HepG2 (cell line): Measurements from ENCODE around the gene ZNF19. TPM values are rescaled to one million over a fixed set of nuclear protein-coding genes. Genes with fewer than 3 reads are reported as not detected.

Source experiments
- ATAC-seq: fragments of 200-7000 bp; cut with Tn5 transposase; 3 replicates; pipeline ENCODE4 v1.9.1; 2020; ENCODE audit warnings: mild to moderate bottlenecking, moderate library complexity
- BruUV-seq: library from RNA; stranded (reverse); fragments of 400-500 nt; replicated peaks from 2 replicates; lab custom pipeline; 2021; lab: Mats Ljungman, UMichigan
- CTCF ChIA-PET: fragments of 300-600 bp; formaldehyde crosslinking; extraction: SDS; loops from one replicate; lab custom pipeline; 2021; ENCODE audit warnings: low total read pairs, inconsistent platforms, low intra/inter-chr PET ratio; lab: Yijun Ruan, JAX
- POLR2A ChIA-PET: fragments of 350-600 bp; sonication (Branson Sonifier 250); formaldehyde crosslinking; loops from one replicate; lab custom pipeline; 2020; ENCODE audit warnings: antibody characterized with exemption, inconsistent platforms; lab: Yijun Ruan, JAX
- DNase-seq: peaks from one replicate; pipeline ENCODE4 v3.0.0-alpha.2; 2015; ENCODE audit warnings: low spot score
- FAIRE-seq: peaks from 3 replicates; lab custom pipeline; 2011; peaks lifted over from hg19 to GRCh38; lab: Jason Lieb, UNC
- H2AFZ ChIP-seq: one replicate; pipeline ENCODE4 v1.6.1; 2011; ENCODE audit warnings: low read length, inconsistent platforms
- H3K27ac ChIP-seq: fragments of 300-600 bp; 3 replicates; pipeline ENCODE4 v1.8.0; 2011; ENCODE audit warnings: mixed run types, mild to moderate bottlenecking, mixed read lengths, low read length, inconsistent platforms; ENCODE audit not compliant: insufficient read depth; ENCODE audit errors: extremely low read length
- H3K27me3 ChIP-seq, 2 experiments: fragments of 200-600 bp in 1 of 2; 2 replicates in 1 of 2; 3 replicates in 1 of 2; pipeline versions ENCODE4 v1.6.0 to v1.8.0; 2011; ENCODE audit warnings: low read length in 2 of 2, mild to moderate bottlenecking in 2 of 2, moderate library complexity in 2 of 2, inconsistent platforms in 1 of 2; ENCODE audit not compliant: insufficient read depth in 2 of 2, control insufficient read depth in 1 of 2
- H3K36me3 ChIP-seq, 2 experiments: fragments of 200-600 bp in 1 of 2; replicated peaks in 1 of 2; 2 replicates in 1 of 2; 3 replicates in 1 of 2; pipeline versions ENCODE4 v1.5.1 to v1.8.0; 2011; ENCODE audit warnings: low read length in 2 of 2, inconsistent platforms in 1 of 2; ENCODE audit not compliant: insufficient read depth in 2 of 2, control insufficient read depth in 1 of 2
- H3K4me1 ChIP-seq: 2 replicates; pipeline ENCODE4 v1.5.1; 2012; ENCODE audit warnings: low read length, inconsistent platforms; ENCODE audit not compliant: insufficient read depth
- H3K4me2 ChIP-seq: 2 replicates; pipeline ENCODE4 v1.6.0; 2011; ENCODE audit warnings: low read depth, low read length, inconsistent platforms
- H3K4me3 ChIP-seq, 3 experiments: fragments of 200-600 bp in 1 of 3; sonication (generic), shearing (Covaris generic) in 1 of 3; replicated peaks in 1 of 3; 2 replicates each; pipeline ENCODE4 v1.5.1; 2011 to 2016; ENCODE audit warnings: low read length in 3 of 3, inconsistent platforms in 2 of 3, low read depth in 2 of 3, mild to moderate bottlenecking in 2 of 3, control low read depth in 1 of 3, mixed read lengths in 1 of 3; ENCODE audit not compliant: insufficient read depth in 1 of 3
- H3K79me2 ChIP-seq: one replicate; pipeline ENCODE4 v1.6.1; 2011; ENCODE audit warnings: low read length, inconsistent platforms; ENCODE audit not compliant: insufficient read depth
- H3K9ac ChIP-seq: 2 replicates; pipeline ENCODE4 v1.6.0; 2011; ENCODE audit warnings: mild to moderate bottlenecking, low read depth, low read length, inconsistent platforms; ENCODE audit not compliant: insufficient read depth
- H3K9me3 ChIP-seq: 2 replicates; pipeline ENCODE4 v1.5.1; 2012; ENCODE audit warnings: mild to moderate bottlenecking, low read length
- H4K20me1 ChIP-seq: 2 replicates; pipeline ENCODE4 v1.6.0; 2011; ENCODE audit warnings: inconsistent platforms, mild to moderate bottlenecking, low read length, moderate library complexity; ENCODE audit not compliant: insufficient read depth
- ARNT2 ChIP-seq: sonication (generic); formaldehyde crosslinking; IDR thresholded peaks from 2 replicates; pipeline ENCODE4 v1.8.0; 2022; ENCODE audit warnings: mild to moderate bottlenecking, low read depth, missing genetic modification reagents, moderate library complexity
- ATF6 ChIP-seq: sonication (generic); formaldehyde crosslinking; conservative IDR thresholded peaks from 2 replicates; pipeline ENCODE4 v1.4.0; 2020; ENCODE audit warnings: missing genetic modification reagents
- BRD4 ChIP-seq: sonication (generic); formaldehyde crosslinking; IDR thresholded peaks from 2 replicates; pipeline ENCODE4 v1.4.0; 2020; ENCODE audit warnings: missing genetic modification reagents
- EEA1 ChIP-seq: sonication (generic); formaldehyde crosslinking; IDR thresholded peaks from 2 replicates; pipeline ENCODE4 v1.5.1; 2020; ENCODE audit warnings: mild to moderate bottlenecking, missing genetic modification reagents, borderline replicate concordance
- PRMT3 ChIP-seq: sonication (generic); formaldehyde crosslinking; IDR thresholded peaks from 2 replicates; pipeline ENCODE4 v1.8.1; 2022; ENCODE audit warnings: low read depth, mild to moderate bottlenecking, moderate library complexity, missing genetic modification reagents, borderline replicate concordance
- RBM22 ChIP-seq: fragments of 200-400 bp; formaldehyde crosslinking; optimal IDR thresholded peaks from 2 replicates; pipeline ENCODE3; 2017; ENCODE audit warnings: mild to moderate bottlenecking, low read length, moderate library complexity
- ZBTB20 ChIP-seq: sonication (generic); formaldehyde crosslinking; IDR thresholded peaks from 2 replicates; pipeline ENCODE4 v1.8.1; 2023; ENCODE audit warnings: missing genetic modification reagents, low read depth, mild to moderate bottlenecking, borderline replicate concordance
- ZBTB7A ChIP-seq: sonication (generic); formaldehyde crosslinking; IDR thresholded peaks from 2 replicates; pipeline ENCODE4 v1.8.0; 2022; ENCODE audit warnings: mild to moderate bottlenecking, missing genetic modification reagents
- ZNF180 ChIP-seq: sonication (generic); formaldehyde crosslinking; IDR thresholded peaks from 2 replicates; pipeline ENCODE4 v1.4.0; 2020; ENCODE audit warnings: low read depth, missing genetic modification reagents, borderline replicate concordance
- ZNF354B ChIP-seq: sonication (generic); formaldehyde crosslinking; IDR thresholded peaks from 2 replicates; pipeline ENCODE4 v1.8.0; 2022; ENCODE audit warnings: mild to moderate bottlenecking, missing genetic modification reagents
- ZNF362 ChIP-seq: sonication (generic); formaldehyde crosslinking; IDR thresholded peaks from 2 replicates; pipeline ENCODE4 v1.4.0; 2020; ENCODE audit warnings: missing genetic modification reagents, mild to moderate bottlenecking, borderline replicate concordance
- ZNF557 ChIP-seq: sonication (generic); formaldehyde crosslinking; IDR thresholded peaks from 2 replicates; pipeline ENCODE4 v1.4.0; 2020; ENCODE audit warnings: missing genetic modification reagents
- ZNF619 ChIP-seq: sonication (generic); formaldehyde crosslinking; IDR thresholded peaks from 2 replicates; pipeline ENCODE4 v1.4.0; 2020; ENCODE audit warnings: mild to moderate bottlenecking, missing genetic modification reagents
- ZNF687 ChIP-seq: sonication (generic); formaldehyde crosslinking; IDR thresholded peaks from 2 replicates; pipeline ENCODE4 v1.5.1; 2020; ENCODE audit warnings: mild to moderate bottlenecking, missing genetic modification reagents, moderate library complexity
- WGBS: methylation state at CpG from one replicate; pipeline ENCODE4 v1.1.6; 2017; ENCODE audit warnings: low lambda C conversion rate; 5-methylcytosine and 5-hydroxymethylcytosine counted together
- in situ Hi-C: cut with HindIII; loops from 2 replicates; pipeline ENCODE4 v1.10.0; 2017; ENCODE audit warnings: low pct_unique_long_range_greater_than_20kb; ENCODE audit not compliant: extremely low pct_ligation_motif_present
- intact Hi-C: fragments of 100-400 bp; cut with micrococcal nuclease; formaldehyde crosslinking; loops from one replicate; pipeline ENCODE4 v1.10.0; 2022; ENCODE audit not compliant: unreplicated experiment
- polyA plus RNA-seq, 8 experiments: library from polyadenylated mRNA; depleted of rRNA in 3 of 8; stranded (reverse) in 7 of 8; unstranded in 1 of 8; fragments of >200 nt; fragmentation: Illumina TruSeq in 4 of 8; extraction: Trizol in 4 of 8; gene quantifications; 2 replicates each; pipeline versions ENCODE4 v1.2.1 to v1.2.3, GENCODE V29; 2011 to 2016; ENCODE audit warnings: low read depth in 4 of 8, missing spikeins in 1 of 8, mixed read lengths in 1 of 8; ENCODE audit not compliant: insufficient read depth in 1 of 8
- total RNA-seq, 5 experiments: library from RNA; depleted of rRNA; stranded (reverse); fragments of >200 nt; fragmentation: Illumina TruSeq; extraction: Trizol; gene quantifications; 2 replicates each; pipeline ENCODE4 v1.2.3, GENCODE V29; 2016; ENCODE audit warnings: low read depth in 1 of 5
- TF ChIP-seq, protein P1 (sequence below): sonication (generic); formaldehyde crosslinking; IDR thresholded peaks from 2 replicates; pipeline ENCODE4 v1.5.0; 2020; ENCODE audit warnings: mild to moderate bottlenecking, low read depth, missing genetic modification reagents, borderline replicate concordance
- TF ChIP-seq, protein P2 (sequence below): sonication (generic); formaldehyde crosslinking; conservative IDR thresholded peaks from 2 replicates; pipeline ENCODE4 v1.8.1; 2023; ENCODE audit warnings: missing genetic modification reagents

ZNF19 gene
- total and polyA plus RNA-seq, 2 of the 13 experiments (the other 11 are each of a cell fraction or from before 2014, with no cell fraction given): 3.2 to 5.8 TPM

GRCh38 chr16:71532366-71532765 lies 43.2 kb upstream of the ZNF19 start:
- no peak for DNase-seq
- no peaks in the 10 kb centered on the region for H3K4me1 ChIP-seq
- H3K79me2 ChIP-seq: no peaks in the 10 kb centered on the region
- no peak overlapping the region for H3K9ac ChIP-seq
- ChIA-PET CTCF (no interaction called here), POLR2A (no interaction called here)
- 27% methylated on average over 3 of the region's 3 CpGs for whole genome bisulfite sequencing
- BruUV-seq: no TSS peak
- H4K20me1 ChIP-seq: no peaks in the 10 kb centered on the region
- H3K27me3 ChIP-seq: peaks cover 0 to 37% of the 10 kb centered on the region in 2 experiments; a peak in 4 of 5 replicates
- no peak overlapping the region for H3K27ac ChIP-seq
- no peak for FAIRE-seq
- H3K9me3 ChIP-seq: no peaks in the 10 kb centered on the region
- intact Hi-C loops: no loop called here
- in situ Hi-C loops: no loop called here
- H3K4me2 ChIP-seq: no peak overlapping the region
- H3K36me3 ChIP-seq: no peaks in the 10 kb centered on the region
- ATAC-seq: no peak
- TF ChIP-seq ZNF362 (CRISPR knock-in tag) (no peak), ZNF180 (CRISPR knock-in tag) (no peak), BRD4 (CRISPR knock-in tag) (no peak), ZNF557 (CRISPR knock-in tag) (no peak), ATF6 (CRISPR knock-in tag) (no peak), EEA1 (CRISPR knock-in tag) (no peak), ZNF619 (CRISPR knock-in tag) (no peak), ARNT2 (CRISPR knock-in tag) (no peak), ZBTB20 (CRISPR knock-in tag) (no peak), RBM22 (no peak), PRMT3 (CRISPR knock-in tag) (no peak), ZBTB7A (CRISPR knock-in tag) (no peak), ZNF687 (CRISPR knock-in tag) (no peak), ZNF354B (no peak)
- TF ChIP-seq, protein P1, sequence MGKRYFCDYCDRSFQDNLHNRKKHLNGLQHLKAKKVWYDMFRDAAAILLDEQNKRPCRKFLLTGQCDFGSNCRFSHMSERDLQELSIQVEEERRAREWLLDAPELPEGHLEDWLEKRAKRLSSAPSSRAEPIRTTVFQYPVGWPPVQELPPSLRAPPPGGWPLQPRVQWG: no peak
- TF ChIP-seq, protein P2, sequence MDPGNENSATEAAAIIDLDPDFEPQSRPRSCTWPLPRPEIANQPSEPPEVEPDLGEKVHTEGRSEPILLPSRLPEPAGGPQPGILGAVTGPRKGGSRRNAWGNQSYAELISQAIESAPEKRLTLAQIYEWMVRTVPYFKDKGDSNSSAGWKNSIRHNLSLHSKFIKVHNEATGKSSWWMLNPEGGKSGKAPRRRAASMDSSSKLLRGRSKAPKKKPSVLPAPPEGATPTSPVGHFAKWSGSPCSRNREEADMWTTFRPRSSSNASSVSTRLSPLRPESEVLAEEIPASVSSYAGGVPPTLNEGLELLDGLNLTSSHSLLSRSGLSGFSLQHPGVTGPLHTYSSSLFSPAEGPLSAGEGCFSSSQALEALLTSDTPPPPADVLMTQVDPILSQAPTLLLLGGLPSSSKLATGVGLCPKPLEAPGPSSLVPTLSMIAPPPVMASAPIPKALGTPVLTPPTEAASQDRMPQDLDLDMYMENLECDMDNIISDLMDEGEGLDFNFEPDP: no peak
- H2AFZ ChIP-seq: no peak overlapping the region
- no peak overlapping the region for H3K4me3 ChIP-seq
